Measurements from ENCODE around the gene MEGF10.

DNA sequence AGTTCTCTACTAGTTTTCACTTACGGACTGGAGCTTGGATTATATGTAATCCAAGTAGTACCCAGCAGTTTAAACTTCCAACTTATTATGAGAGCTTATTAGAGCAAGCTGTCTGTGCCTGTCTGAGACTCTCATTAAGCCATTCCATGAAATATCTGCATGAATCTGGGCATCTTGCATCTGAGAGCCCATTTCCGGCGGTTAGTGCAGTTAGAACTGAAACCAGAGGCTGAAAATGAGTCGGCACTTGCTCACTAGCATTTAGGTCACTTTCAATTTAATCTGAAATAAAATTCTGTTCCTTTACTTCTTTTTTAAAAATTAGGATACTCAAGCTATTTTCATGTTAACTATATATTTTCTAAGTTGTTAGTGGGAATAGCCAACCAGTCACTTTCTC lies 102.2 kb downstream of the MEGF10 start:
- TF ChIP-seq, protein P1, sequence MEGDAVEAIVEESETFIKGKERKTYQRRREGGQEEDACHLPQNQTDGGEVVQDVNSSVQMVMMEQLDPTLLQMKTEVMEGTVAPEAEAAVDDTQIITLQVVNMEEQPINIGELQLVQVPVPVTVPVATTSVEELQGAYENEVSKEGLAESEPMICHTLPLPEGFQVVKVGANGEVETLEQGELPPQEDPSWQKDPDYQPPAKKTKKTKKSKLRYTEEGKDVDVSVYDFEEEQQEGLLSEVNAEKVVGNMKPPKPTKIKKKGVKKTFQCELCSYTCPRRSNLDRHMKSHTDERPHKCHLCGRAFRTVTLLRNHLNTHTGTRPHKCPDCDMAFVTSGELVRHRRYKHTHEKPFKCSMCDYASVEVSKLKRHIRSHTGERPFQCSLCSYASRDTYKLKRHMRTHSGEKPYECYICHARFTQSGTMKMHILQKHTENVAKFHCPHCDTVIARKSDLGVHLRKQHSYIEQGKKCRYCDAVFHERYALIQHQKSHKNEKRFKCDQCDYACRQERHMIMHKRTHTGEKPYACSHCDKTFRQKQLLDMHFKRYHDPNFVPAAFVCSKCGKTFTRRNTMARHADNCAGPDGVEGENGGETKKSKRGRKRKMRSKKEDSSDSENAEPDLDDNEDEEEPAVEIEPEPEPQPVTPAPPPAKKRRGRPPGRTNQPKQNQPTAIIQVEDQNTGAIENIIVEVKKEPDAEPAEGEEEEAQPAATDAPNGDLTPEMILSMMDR (conservative IDR thresholded peaks at IDR 0.05; ENCODE audit: low read length): no peak
- TF ChIP-seq EZH2phosphoT487 (IDR thresholded peaks at IDR 0.05; ENCODE audit: borderline replicate concordance, low read depth, low read length): no peak

Measured in OCI-LY7 (cell line).